Left lung (tissue), 14 donors: ENCODE data around the gene ACOT6. TPM values are rescaled to one million over a fixed set of nuclear protein-coding genes. Genes with fewer than 3 reads are reported as not detected.
A peak's percentile ranks its signal among the peaks of the same experiment; 100 is the strongest.
"Not testable (repeated sequence)": the region's sequence is repeated elsewhere in the genome, so short reads cannot be mapped to it uniquely, and the experiment has no call there.

Experiments used
- ATAC-seq: fragments of 200-7000 bp; cut with Tn5 transposase; one replicate; pipeline ENCODE4 v1.9.1; 2020; ENCODE audit warnings: moderate library complexity
- DNase-seq, 4 donors: peaks; one replicate each; pipeline ENCODE4 v3.0.0-alpha.2; 2013 to 2020
- H3K27ac ChIP-seq, 2 donors: fragments of 200-600 bp; sonication (generic) in 1 of 2; one replicate each; pipeline versions ENCODE4 v1.5.0 to v1.8.0; 2020 to 2021
- H3K27me3 ChIP-seq, 2 donors: fragments of 200-600 bp; sonication (generic) in 1 of 2; one replicate each; pipeline versions ENCODE4 v1.5.0 to v1.8.0; 2020 to 2021
- H3K36me3 ChIP-seq, 2 donors: fragments of 200-600 bp; sonication (generic) in 1 of 2; one replicate each; pipeline versions ENCODE4 v1.5.0 to v1.8.0; 2020 to 2021
- H3K4me1 ChIP-seq, 2 donors: fragments of 200-600 bp; one replicate each; pipeline ENCODE4 v1.8.0; 2021
- H3K4me3 ChIP-seq, 2 donors: fragments of 200-600 bp; sonication (generic) in 1 of 2; one replicate each; pipeline versions ENCODE4 v1.5.0 to v1.8.0; 2020 to 2021; ENCODE audit warnings: mild to moderate bottlenecking in 1 of 2
- H3K9me3 ChIP-seq, 2 donors: fragments of 200-600 bp; sonication (generic) in 1 of 2; one replicate each; pipeline versions ENCODE4 v1.5.0 to v1.8.0; 2020 to 2021
- intact Hi-C, 2 donors: fragments of 100-400 bp; cut with DNase I; formaldehyde crosslinking; loops; one replicate each; pipeline versions ENCODE4 v1.11.2 to v1.14.2; 2022
- long read RNA-seq, 12 donors: library from polyadenylated mRNA in 2 of 12; unstranded in 2 of 12; transcript quantifications; one replicate each; pipeline ENCODE4 v2.0.0 and lab custom pipeline, GENCODE V29; 2019 to 2026
- polyA plus RNA-seq, 6 donors: library from polyadenylated mRNA; unstranded; fragments of 120-200 nt; gene quantifications; one replicate each; pipeline ENCODE4 v1.2.1, GENCODE V29; 2013; ENCODE audit not compliant: insufficient read length in 6 of 6
- total RNA-seq, 2 donors: library from RNA; stranded (reverse); fragmentation: NEBNext Ultra II Directional; extraction: Animal tissue kit (Norgen Biotek cat#: 25700); gene quantifications; one replicate each; pipeline ENCODE4 v1.2.1, GENCODE V29; 2021
- TF ChIP-seq, protein P1 (sequence below), 2 donors: fragments of 200-600 bp; sonication (generic) in 1 of 2; IDR thresholded peaks; one replicate each; pipeline versions ENCODE4 v1.5.0 to v1.8.0; 2021; ENCODE audit warnings: antibody characterized with exemption in 2 of 2
- donor health status: DM: no; HTN: yes; CAD: no.
- donor health status: DM: no; HTN: no; CAD: no.

Gene ACOT6, protein sequence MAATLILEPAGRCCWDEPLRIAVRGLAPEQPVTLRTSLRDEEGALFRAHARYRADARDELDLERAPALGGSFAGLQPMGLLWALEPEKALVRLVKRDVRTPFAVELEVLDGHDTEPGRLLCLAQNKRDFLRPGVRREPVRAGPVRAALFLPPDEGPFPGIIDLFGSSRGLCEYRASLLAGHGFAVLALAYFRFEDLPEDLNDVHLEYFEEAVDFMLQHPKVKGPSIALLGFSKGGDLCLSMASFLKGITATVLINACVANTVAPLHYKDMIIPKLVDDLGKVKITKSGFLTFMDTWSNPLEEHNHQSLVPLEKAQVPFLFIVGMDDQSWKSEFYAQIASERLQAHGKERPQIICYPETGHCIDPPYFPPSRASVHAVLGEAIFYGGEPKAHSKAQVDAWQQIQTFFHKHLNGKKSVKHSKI
- not detected for total RNA-seq
- polyA plus RNA-seq = not detected
- long read RNA-seq, donor 1 = 0 reads
- long read RNA-seq, donor 2 = 0 reads
- long read RNA-seq, donor 3 = 0 reads
- long read RNA-seq, donor 4 = 0 reads
- long read RNA-seq, donor 5 = 0 reads
- long read RNA-seq, donor 6 = 0 reads
- long read RNA-seq, donor 7 = 0 reads
- long read RNA-seq, donor 8 = 0 reads
- long read RNA-seq, donor 9 = 0 reads
- long read RNA-seq, donor 10 = 0 reads
- long read RNA-seq, donor 11 = 0 reads
- long read RNA-seq, donor 12 = 0 reads

DNA sequence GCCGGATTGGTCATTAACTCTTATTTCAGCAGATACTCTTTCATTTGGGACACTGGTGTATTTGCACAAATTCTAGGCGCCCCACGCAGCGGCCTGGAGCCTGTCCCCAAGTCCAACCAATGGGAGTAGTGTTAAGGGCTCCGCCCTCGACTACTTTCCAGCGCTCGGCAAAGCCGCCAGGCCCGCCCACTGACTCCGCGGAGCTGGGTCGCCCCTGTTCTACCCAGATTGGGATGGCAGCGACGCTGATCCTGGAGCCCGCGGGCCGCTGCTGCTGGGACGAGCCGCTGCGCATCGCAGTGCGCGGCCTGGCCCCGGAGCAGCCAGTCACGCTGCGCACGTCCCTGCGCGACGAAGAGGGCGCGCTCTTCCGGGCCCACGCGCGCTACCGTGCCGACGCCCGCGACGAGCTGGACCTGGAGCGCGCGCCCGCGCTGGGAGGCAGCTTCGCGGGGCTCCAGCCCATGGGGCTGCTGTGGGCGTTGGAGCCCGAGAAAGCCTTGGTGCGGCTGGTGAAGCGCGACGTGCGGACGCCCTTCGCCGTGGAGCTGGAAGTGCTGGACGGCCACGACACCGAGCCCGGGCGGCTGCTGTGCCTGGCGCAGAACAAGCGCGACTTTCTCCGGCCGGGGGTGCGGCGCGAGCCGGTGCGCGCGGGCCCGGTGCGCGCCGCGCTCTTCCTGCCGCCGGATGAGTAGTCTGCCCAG lies at the start of gene ACOT6:
TSS of gene ACOT6 (plus strand) at position 179 of the 707 bp plus-strand sequence. CDS start at position 234, 55 bp downstream.
- no peaks in the 10 kb centered on the region for H3K9me3 ChIP-seq
- peaks cover 0 to 9% of the 10 kb centered on the region in 2 donors for H3K4me1 ChIP-seq
- H3K4me3 ChIP-seq = peak within 1 kb of the TSS; percentile 59 to 62
- TF ChIP-seq, protein P1, sequence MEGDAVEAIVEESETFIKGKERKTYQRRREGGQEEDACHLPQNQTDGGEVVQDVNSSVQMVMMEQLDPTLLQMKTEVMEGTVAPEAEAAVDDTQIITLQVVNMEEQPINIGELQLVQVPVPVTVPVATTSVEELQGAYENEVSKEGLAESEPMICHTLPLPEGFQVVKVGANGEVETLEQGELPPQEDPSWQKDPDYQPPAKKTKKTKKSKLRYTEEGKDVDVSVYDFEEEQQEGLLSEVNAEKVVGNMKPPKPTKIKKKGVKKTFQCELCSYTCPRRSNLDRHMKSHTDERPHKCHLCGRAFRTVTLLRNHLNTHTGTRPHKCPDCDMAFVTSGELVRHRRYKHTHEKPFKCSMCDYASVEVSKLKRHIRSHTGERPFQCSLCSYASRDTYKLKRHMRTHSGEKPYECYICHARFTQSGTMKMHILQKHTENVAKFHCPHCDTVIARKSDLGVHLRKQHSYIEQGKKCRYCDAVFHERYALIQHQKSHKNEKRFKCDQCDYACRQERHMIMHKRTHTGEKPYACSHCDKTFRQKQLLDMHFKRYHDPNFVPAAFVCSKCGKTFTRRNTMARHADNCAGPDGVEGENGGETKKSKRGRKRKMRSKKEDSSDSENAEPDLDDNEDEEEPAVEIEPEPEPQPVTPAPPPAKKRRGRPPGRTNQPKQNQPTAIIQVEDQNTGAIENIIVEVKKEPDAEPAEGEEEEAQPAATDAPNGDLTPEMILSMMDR (IDR thresholded peaks at IDR 0.05) = no peak
- intact Hi-C loops = no loop called here
- ATAC-seq = peak; percentile 96
- peaks cover 0 to 22% of the 10 kb centered on the region in 2 donors for H3K27me3 ChIP-seq
- H3K36me3 ChIP-seq = no peaks in the 10 kb centered on the region
- DNase-seq = peak; percentile 73 to 88 (median 75)
- peak within 1 kb of the TSS; percentile 65 to 81 for H3K27ac ChIP-seq

DNA sequence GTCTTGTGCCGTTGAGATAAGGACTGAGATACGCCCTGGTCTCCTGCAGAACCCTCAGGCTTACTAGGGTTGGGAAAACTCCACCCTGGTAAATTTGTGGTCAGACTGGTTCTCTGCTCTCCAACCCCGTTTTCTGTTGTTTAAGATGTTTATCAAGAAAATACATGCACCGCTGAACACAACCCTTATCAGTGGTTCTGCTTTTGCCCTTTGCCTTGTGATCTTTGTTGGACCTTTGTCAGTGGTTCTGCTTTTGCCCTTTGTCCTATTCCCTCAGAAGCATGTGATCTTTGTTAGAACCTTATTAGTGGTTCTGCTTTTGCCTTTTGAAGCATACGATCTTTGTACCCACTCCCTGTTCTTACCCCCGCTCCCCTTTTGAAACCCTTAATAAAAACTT lies 49.6 kb upstream of the ACOT6 start:
- intact Hi-C loops, H3K27me3 ChIP-seq, H3K36me3 ChIP-seq, H3K4me3 ChIP-seq, H3K27ac ChIP-seq, ATAC-seq, DNase-seq: not testable (repeated sequence)
- peaks cover 0 to 14% of the 10 kb centered on the region in 2 donors for H3K4me1 ChIP-seq
- H3K9me3 ChIP-seq = peaks cover 0 to 15% of the 10 kb centered on the region in 2 donors

DNA sequence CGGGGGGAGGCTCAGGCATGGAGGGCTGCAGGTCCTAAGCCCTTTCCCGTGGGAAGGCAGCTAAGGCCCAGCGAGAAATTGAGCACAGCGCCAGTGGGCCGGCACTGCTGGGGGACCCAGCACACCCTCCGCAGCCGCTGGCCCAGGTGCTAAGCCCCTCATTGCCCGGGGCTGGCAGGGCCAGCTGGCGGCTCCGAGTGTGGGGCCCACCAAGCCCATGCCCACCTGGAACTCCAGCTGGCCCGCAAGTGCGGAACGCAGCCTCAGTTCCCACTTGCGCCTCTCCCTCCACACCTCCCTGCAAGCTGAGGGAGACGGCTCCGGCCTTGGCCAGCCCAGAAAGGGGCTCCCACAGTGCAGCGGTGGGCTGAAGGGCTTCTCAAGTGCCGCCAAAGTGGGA lies 45.9 kb upstream of the ACOT6 start:
- H3K27ac ChIP-seq, H3K27me3 ChIP-seq, intact Hi-C loops, H3K4me3 ChIP-seq, ATAC-seq, DNase-seq, H3K36me3 ChIP-seq: not testable (repeated sequence)
- H3K9me3 ChIP-seq = peaks cover 0 to 15% of the 10 kb centered on the region in 2 donors
- H3K4me1 ChIP-seq = peaks cover 4 to 41% of the 10 kb centered on the region in 2 donors

DNA sequence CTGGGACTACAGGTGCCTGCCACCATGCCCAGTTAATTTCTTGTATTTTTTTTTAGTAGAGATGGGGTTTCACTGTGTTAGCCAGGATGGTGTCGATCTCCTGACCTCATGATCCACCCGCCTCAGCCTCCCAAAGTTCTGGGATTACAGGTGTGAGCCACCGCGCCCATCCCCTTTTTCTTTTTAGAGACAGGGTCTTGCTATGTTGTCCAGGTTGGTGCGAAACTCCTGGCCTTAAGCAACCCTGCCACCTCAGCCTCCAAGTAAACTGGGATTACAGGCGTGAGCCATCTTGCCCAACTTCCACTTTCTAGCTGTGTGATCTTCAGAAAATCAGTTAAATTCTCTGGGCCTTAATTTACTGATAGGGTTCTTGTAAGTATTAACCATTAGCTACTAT lies 45.4 kb upstream of the ACOT6 start:
- ATAC-seq, intact Hi-C loops, H3K4me3 ChIP-seq, H3K36me3 ChIP-seq, H3K27me3 ChIP-seq, H3K27ac ChIP-seq, DNase-seq: not testable (repeated sequence)
- Histone ChIP-seq H3K9me3 (peaks cover 0 to 11% of the 10 kb centered on the region in 2 donors), H3K4me1 (peaks cover 4 to 41% of the 10 kb centered on the region in 2 donors)

DNA sequence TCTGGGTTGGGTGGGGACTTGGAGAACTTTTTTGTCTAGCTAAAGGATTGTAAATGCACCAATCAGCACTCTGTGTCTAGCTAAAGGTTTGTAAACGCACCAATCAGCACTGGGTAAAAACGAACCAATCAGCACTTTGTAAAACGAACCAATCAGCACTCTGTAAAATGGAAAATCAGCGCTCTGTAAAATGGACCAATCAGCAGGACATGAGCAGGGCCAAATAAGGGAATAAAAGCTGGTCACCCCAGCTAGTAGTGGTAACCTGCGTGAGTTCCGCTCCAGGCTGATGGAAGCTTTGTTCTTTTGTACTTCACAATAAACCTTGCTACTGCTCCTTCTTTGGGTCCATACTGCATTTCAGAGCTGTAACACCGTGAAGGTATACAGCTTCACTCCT lies 45.0 kb upstream of the ACOT6 start:
- Histone ChIP-seq H3K4me3 (peak overlapping the region in 1 of 2 donors; percentile 63), H3K9me3 (peaks cover 0 to 9% of the 10 kb centered on the region in 2 donors), H3K36me3 (no peaks in the 10 kb centered on the region), H3K27ac (peak overlapping the region; percentile 87 to 93), H3K27me3 (no peaks in the 10 kb centered on the region), H3K4me1 (peaks cover 4 to 41% of the 10 kb centered on the region in 2 donors)
- intact Hi-C loops = no loop called here
- DNase-seq = no peak
- ATAC-seq = no peak
- TF ChIP-seq, protein P1 (IDR thresholded peaks at IDR 0.05) = no peak

DNA sequence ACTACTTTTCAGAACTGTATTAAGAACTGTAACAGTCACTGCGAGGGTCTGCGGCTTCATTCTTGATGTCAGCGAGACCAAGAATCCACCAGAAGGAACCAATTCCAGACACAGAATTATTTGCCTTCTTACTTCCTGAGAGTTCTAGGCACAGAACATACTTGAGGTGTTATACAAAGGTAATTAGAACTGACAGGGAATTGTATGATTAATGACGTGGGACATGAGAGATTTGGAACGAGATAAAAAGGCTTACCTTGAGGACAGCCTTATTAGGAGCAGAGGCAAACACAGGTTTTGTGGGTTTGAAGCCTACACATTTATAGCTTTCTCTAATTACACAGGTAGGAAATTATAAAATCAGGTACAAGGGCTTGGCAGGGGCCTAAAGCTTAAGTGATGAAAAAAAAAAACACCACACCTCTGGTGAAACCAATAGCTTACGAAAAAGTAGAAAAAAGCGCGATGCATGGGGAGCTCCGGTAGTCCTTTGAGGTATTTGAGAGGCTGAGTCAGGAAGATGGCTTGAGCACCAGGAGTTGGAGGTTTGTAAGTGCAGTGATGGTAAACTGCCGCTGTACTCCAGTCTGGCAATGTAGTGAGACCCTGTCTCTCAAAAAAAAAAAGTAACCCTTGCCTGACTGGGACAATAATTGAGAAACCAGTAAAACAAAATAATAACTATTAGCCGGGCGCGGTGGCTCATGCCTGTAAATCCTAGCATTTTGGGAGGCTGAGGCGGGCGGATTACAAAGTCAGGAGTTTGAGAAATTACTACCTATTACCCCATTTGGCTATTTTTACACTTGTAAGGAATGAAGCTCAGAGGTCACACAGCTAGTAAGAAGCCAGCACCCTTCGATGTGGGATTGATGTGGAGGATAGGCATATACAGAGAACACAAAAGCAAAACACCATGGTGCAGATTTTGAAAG lies 44.1 kb upstream of the ACOT6 start:
- TF ChIP-seq, protein P1 (IDR thresholded peaks at IDR 0.05) = no peak
- no peaks in the 10 kb centered on the region for H3K9me3 ChIP-seq
- intact Hi-C loops = no loop called here
- H3K27ac ChIP-seq = peak overlapping the region; percentile 87 to 93
- peak in 2 of 4 donors; percentile 3 to 5 for DNase-seq
- peaks cover 0 to under 1% of the 10 kb centered on the region in 2 donors for H3K36me3 ChIP-seq
- H3K27me3 ChIP-seq = no peaks in the 10 kb centered on the region
- peaks cover 4 to 41% of the 10 kb centered on the region in 2 donors for H3K4me1 ChIP-seq
- peak overlapping the region; percentile 63 to 64 for H3K4me3 ChIP-seq
- ATAC-seq = peak; percentile 34

DNA sequence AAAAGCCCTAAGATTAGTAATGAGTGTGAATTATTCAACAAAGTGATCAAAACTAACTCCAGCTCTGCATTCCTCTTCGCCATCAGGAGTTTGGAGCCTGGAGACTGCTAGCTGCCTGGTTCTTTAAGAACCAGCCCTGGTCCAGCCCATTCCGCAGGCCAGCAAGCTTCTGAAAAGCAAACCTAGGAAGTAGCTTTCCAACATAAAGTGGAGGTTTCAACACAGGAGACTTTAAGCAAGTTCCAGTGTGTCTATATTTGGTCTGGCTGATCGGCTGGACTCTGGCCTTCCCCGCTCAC lies 43.5 kb upstream of the ACOT6 start:
- intact Hi-C loops = not testable (repeated sequence)
- H3K27ac ChIP-seq = peak overlapping the region; percentile 87 to 93

More for the DNA sequence above, 43.5 kb upstream of the ACOT6 start:
- not testable (repeated sequence) for H3K36me3 ChIP-seq, ATAC-seq, DNase-seq, H3K27me3 ChIP-seq, H3K9me3 ChIP-seq
- Histone ChIP-seq H3K4me3 (peak overlapping the region; percentile 63 to 64), H3K4me1 (peaks cover 4 to 41% of the 10 kb centered on the region in 2 donors)
